HG02884 (cell line): ENCODE results near the gene TRPM8.
A peak's percentile ranks its signal among the peaks of the same experiment; 100 is the strongest.

Experiments
- ATAC-seq: cut with Tn5 transposase; IDR thresholded peaks from one replicate; pipeline ENCODE4 v1.9.1; 2021; ENCODE audit warnings: mild to moderate bottlenecking, moderate library complexity; ENCODE audit not compliant: unreplicated experiment

Gene TRPM8

GRCh38 chr2:233999182-233999581 lies 82.0 kb downstream of the TRPM8 start:
- ATAC-seq, result no peak

- no peak for ATAC-seq
These were observed 84.4 kb downstream of the TRPM8 start for GRCh38 chr2:234001380-234002160.

- no peak for ATAC-seq
These were observed 85.1 kb downstream of the TRPM8 start for GRCh38 chr2:234002281-234002680.

- no peak for ATAC-seq
These were observed 86.9 kb downstream of the TRPM8 start for GRCh38 chr2:234003972-234004617.

GRCh38 chr2:234005126-234005525 lies 88.0 kb downstream of the TRPM8 start:
- no peak for ATAC-seq

GRCh38 chr2:234006501-234006900 lies 89.3 kb downstream of the TRPM8 start:
- no peak for ATAC-seq

GRCh38 chr2:234014427-234014826 lies 97.3 kb downstream of the TRPM8 start:
- ATAC-seq, result no peak

- ATAC-seq, result no peak
These were observed 98.7 kb downstream of the TRPM8 start for GRCh38 chr2:234015861-234016260.

GRCh38 chr2:234019896-234020295 lies 102.7 kb downstream of the TRPM8 start:
- no peak for ATAC-seq

- no peak for ATAC-seq
These were observed 103.2 kb downstream of the TRPM8 start for GRCh38 chr2:234020332-234020731.

- ATAC-seq, result no peak
These were observed 105.3 kb downstream of the TRPM8 start for GRCh38 chr2:234022424-234022823.

GRCh38 chr2:234024304-234024703 lies 107.1 kb downstream of the TRPM8 start:
- ATAC-seq, result no peak

GRCh38 chr2:234025466-234025865 lies 108.3 kb downstream of the TRPM8 start:
- ATAC-seq, result peak; percentile 57

GRCh38 chr2:234025891-234026401 lies 108.8 kb downstream of the TRPM8 start:
- no peak for ATAC-seq

- ATAC-seq, result no peak
These were observed 109.6 kb downstream of the TRPM8 start for GRCh38 chr2:234026693-234027254.

GRCh38 chr2:234027641-234028040 lies 110.5 kb downstream of the TRPM8 start:
- no peak for ATAC-seq

- ATAC-seq, result no peak
These were observed 112.1 kb downstream of the TRPM8 start for GRCh38 chr2:234029150-234029733.

GRCh38 chr2:234031207-234031606 lies 114.0 kb downstream of the TRPM8 start:
- ATAC-seq, result no peak

- ATAC-seq, result no peak
These were observed 115.2 kb downstream of the TRPM8 start for GRCh38 chr2:234032279-234032856.

GRCh38 chr2:234033174-234033573 lies 116.0 kb downstream of the TRPM8 start:
- ATAC-seq, result no peak

- no peak for ATAC-seq
These were observed 116.7 kb downstream of the TRPM8 start for GRCh38 chr2:234033885-234034284.
